ENCODE results near the gene TBC1D2B.

The TBC1D2B gene

GRCh38 chr15:78012643-78013077 is 64.9 kb downstream of the TBC1D2B start:
- no peak for TF ChIP-seq CTCF (IDR thresholded peaks at IDR 0.05; ENCODE audit: insufficient read depth, low read length, missing control alignments)
- CTCF ChIA-PET, result no interaction called here
- no peak overlapping the region for H3K4me3 ChIP-seq (ENCODE audit: low read depth, low read length)
- POLR2A ChIA-PET, result no interaction called here
- no peak for DNase-seq (ENCODE audit: low read depth, low spot score)

- no peak overlapping the region for H3K4me3 ChIP-seq (ENCODE audit: low read depth, low read length)
- DNase-seq (ENCODE audit: low read depth, low spot score), result no peak
- TF ChIP-seq CTCF (IDR thresholded peaks at IDR 0.05; ENCODE audit: insufficient read depth, low read length, missing control alignments), result no peak
- ChIA-PET CTCF (interaction anchor here (0.7 to 3.0 kb wide), 7 partner anchors 9 to 230 kb away, joined by 3 to 7 read pairs (median 3); no protein-coding TSS in a partner anchor), POLR2A (no interaction called here)
Measured at GRCh38 chr15:78010067-78010466, 67.4 kb downstream of the TBC1D2B start.

- peak; percentile 29 for DNase-seq (ENCODE audit: low read depth, low spot score)
- no peak for TF ChIP-seq CTCF (IDR thresholded peaks at IDR 0.05; ENCODE audit: insufficient read depth, low read length, missing control alignments)
- no peak overlapping the region for H3K4me3 ChIP-seq (ENCODE audit: low read depth, low read length)
- POLR2A ChIA-PET, result no interaction called here
- CTCF ChIA-PET, result interaction anchor here (0.8 to 6.6 kb wide), 4 partner anchors 11 to 104 kb away, joined by 3 to 61 read pairs (median 5); no protein-coding TSS in a partner anchor
Measured at GRCh38 chr15:78007964-78008886, 69.3 kb downstream of the TBC1D2B start.

GRCh38 chr15:78007211-78007931 is 70.1 kb downstream of the TBC1D2B start:
- ChIA-PET CTCF (interaction anchor here (0.8 to 6.6 kb wide), 6 partner anchors 11 to 105 kb away, joined by 3 to 61 read pairs (median 3); no protein-coding TSS in a partner anchor), POLR2A (no interaction called here)
- no peak for DNase-seq (ENCODE audit: low read depth, low spot score)
- TF ChIP-seq CTCF (IDR thresholded peaks at IDR 0.05; ENCODE audit: insufficient read depth, low read length, missing control alignments), result no peak
- no peak overlapping the region for H3K4me3 ChIP-seq (ENCODE audit: low read depth, low read length)

GRCh38 chr15:78006567-78007205 is 70.8 kb downstream of the TBC1D2B start:
- no peak for TF ChIP-seq CTCF (IDR thresholded peaks at IDR 0.05; ENCODE audit: insufficient read depth, low read length, missing control alignments)
- ChIA-PET POLR2A (no interaction called here), CTCF (interaction anchor here (0.9 to 6.6 kb wide), 4 partner anchors 10 to 103 kb away, joined by 3 to 61 read pairs (median 6); no protein-coding TSS in a partner anchor)
- no peak for DNase-seq (ENCODE audit: low read depth, low spot score)
- no peak overlapping the region for H3K4me3 ChIP-seq (ENCODE audit: low read depth, low read length)

All from AG04449 (cell line).